ENCODE data around the gene IL18R1.

Gene IL18R1

DNA sequence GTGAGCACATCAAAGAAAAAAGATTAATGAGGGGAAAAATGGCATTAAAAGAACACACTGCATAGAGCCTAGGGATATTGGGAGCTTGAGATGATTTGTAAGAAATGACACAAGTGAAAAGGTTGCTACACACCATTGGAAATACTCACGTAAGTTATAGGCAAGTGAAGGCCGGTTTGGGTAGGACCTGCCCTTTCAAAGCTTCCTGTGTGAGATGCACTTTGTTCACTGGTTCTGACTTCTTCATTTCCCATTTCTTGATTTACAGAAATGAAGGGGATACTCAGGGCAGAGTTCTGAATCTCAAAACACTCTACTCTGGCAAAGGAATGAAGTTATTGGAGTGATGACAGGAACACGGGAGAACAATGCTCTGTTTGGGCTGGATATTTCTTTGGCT, 67.3 kb downstream of the IL18R1 start, which contains the start of gene IL18RAP:
Gene IL18RAP, plus strand, starts transcription at position 251 of the 400 bp plus-strand sequence. Its CDS starts 118 bp downstream, at position 369.
- no peak within 1 kb of the TSS for H3K4me3 ChIP-seq (ENCODE audit: low read depth, low read length)
- TF ChIP-seq, protein P1, sequence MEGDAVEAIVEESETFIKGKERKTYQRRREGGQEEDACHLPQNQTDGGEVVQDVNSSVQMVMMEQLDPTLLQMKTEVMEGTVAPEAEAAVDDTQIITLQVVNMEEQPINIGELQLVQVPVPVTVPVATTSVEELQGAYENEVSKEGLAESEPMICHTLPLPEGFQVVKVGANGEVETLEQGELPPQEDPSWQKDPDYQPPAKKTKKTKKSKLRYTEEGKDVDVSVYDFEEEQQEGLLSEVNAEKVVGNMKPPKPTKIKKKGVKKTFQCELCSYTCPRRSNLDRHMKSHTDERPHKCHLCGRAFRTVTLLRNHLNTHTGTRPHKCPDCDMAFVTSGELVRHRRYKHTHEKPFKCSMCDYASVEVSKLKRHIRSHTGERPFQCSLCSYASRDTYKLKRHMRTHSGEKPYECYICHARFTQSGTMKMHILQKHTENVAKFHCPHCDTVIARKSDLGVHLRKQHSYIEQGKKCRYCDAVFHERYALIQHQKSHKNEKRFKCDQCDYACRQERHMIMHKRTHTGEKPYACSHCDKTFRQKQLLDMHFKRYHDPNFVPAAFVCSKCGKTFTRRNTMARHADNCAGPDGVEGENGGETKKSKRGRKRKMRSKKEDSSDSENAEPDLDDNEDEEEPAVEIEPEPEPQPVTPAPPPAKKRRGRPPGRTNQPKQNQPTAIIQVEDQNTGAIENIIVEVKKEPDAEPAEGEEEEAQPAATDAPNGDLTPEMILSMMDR (IDR thresholded peaks at IDR 0.05; ENCODE audit: low read depth, low read length): no peak

DNA sequence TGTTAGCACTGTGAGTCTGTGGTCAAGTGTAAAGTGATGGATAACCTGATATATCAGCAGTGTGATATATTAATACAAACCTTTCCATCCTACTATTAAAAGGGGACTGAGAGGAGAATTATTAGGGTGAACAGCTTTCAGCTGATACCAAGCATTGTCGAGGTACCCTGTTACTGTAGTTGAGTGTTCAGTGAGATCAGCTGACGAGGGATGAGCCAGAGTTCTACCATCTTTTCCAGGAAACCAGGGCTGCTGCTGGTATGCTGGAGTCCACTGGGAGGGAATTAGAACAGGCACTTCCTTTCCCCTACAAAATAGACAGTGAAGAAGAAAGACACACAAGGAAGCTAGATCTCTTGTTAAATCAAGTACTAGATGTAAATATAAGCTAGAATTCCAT, 67.8 kb downstream of the IL18R1 start:
- H3K4me3 ChIP-seq (ENCODE audit: low read depth, low read length): no peak overlapping the region
- TF ChIP-seq, protein P1 (IDR thresholded peaks at IDR 0.05; ENCODE audit: low read depth, low read length): no peak

DNA sequence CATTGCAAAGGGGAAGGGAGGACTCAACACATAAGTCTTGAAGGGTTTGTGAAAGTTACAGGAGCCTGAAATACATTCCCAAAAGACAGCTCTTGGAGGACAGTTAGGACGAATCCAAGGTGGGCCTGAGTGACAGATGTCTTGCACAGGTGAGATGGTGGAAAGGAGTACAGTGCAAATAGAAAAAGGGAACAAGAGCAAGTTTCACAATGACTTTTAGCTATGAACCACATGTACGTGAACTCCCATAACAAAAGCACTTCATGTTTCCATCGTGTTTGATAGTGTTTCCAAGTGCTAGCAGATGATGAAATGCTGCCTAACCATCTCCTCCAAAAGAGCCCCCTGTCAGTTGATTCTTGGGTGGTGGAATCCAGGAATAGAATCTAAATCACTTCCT, 69.2 kb downstream of the IL18R1 start:
- H3K4me3 ChIP-seq (ENCODE audit: low read depth, low read length): no peak overlapping the region
- TF ChIP-seq, protein P1 (IDR thresholded peaks at IDR 0.05; ENCODE audit: low read depth, low read length): no peak

DNA sequence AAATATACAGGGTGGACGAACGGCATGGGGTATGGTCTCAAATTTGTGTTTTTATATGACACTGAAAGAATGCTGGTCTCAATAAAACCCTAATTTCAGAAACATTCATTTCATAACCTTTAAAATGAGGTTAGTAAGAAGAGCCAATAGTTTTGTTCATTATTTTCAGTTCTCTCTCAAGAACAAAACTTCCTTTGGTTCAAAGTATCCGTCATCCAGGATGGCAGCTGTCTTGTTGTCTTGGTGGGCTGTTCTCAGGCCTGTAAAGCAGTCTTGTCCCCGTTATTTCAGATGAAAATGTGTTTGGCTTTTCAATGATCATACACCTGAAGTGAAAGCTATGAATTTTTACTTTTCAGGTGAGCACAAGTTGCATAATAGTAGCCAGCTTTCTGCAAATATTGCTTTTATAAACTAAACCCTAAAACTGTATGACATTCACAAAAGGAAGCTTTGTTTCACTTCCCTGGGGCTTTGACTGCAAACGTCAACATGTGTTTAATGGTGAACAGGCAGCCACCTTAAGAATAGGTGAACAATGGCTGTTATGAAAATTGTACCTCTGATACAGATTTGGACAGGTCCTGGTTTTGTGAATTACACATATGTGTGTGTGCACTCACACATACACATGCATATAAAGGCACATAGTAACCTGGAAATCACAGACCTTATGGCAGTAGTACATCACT, 70.0 kb downstream of the IL18R1 start:
- TF ChIP-seq, protein P1 (IDR thresholded peaks at IDR 0.05; ENCODE audit: low read depth, low read length): no peak
- no peak overlapping the region for H3K4me3 ChIP-seq (ENCODE audit: low read depth, low read length)

DNA sequence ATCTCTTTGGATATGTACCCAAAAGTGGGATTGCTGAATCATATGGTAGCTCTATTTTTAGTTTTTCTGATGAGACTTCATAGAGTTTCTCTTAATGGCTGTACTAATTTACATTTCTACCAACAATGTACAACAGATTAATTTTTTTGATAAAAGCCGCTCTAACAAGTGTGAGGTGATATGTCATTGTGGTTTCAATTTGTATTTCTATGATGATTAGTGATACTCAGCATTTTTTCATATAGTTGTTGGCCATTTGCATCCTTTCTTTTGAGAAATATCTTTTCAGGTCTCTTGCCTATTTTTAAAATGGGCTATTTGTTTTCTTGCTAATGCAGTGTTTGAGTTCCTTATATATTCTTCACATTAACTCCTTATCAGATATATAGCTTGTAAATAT, 71.7 kb downstream of the IL18R1 start:
- no peak overlapping the region for H3K4me3 ChIP-seq (ENCODE audit: low read depth, low read length)
- TF ChIP-seq, protein P1 (IDR thresholded peaks at IDR 0.05; ENCODE audit: low read depth, low read length): no peak

DNA sequence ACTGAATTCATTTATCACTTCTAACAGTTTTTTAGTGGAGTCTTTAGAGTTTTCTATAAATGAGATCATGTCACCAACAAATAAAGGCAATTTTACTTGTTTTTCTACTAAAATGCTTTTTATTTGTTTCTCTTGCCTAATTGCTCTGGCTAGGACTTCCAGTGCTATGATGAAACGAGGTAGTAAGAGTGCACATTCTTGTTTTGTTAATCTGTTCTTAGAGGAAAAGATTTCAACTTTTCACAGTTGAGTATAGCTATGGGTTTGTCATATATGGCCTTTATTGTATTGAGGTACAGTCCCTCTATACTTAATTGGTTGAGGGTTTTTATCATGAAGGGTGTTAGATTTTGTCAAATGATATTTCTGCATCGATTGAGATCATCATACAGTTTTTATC, 73.0 kb downstream of the IL18R1 start:
- TF ChIP-seq, protein P1 (IDR thresholded peaks at IDR 0.05; ENCODE audit: low read depth, low read length): no peak
- H3K4me3 ChIP-seq (ENCODE audit: low read depth, low read length): no peak overlapping the region

DNA sequence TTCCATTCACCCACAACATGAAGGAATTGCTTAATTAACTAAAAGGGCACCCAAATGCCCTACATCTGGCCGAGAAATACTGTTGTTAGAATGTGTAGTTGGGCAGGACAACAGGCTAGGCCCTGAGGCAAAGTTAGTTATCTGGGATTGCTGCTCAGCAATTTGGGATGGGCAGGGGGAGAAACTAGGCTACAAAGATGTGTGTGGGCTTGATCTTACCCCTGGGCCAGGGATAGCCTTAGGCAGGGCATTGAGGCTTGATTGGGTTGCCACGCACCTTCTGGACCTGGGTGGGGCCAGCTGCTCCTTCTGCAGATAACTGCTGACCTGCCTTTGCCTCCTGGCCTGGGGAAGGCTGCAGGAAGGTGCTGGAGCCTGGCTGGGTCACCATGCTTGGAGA, 76.8 kb downstream of the IL18R1 start:
- TF ChIP-seq, protein P1 (IDR thresholded peaks at IDR 0.05; ENCODE audit: low read depth, low read length): no peak
- H3K4me3 ChIP-seq (ENCODE audit: low read depth, low read length): no peak overlapping the region

Measured in WI38 (cell line).